Measurements from ENCODE around the gene DFFA. TPM values are rescaled to one million over a fixed set of nuclear protein-coding genes. Genes with fewer than 3 reads are reported as not detected.

DFFA gene
- total RNA-seq, 1 donor from 2014 or later: 39.0 TPM

GRCh38 chr1:10504249-10504648, 31.9 kb upstream of the DFFA start:
- peaks cover 20% of the 10 kb centered on the region for H3K4me1 Mint-ChIP-seq
- ChIA-PET CTCF (interaction anchor here (0.8 to 2.3 kb wide), 4 partner anchors 9 to 405 kb away, joined by 3 to 7 read pairs (median 4); no protein-coding TSS in a partner anchor), POLR2A (no interaction called here)
- H3K4me3 Mint-ChIP-seq: no peak overlapping the region
- no peaks in the 10 kb centered on the region for H3K9me3 Mint-ChIP-seq
- DNase-seq (no peak), ATAC-seq (ENCODE audit: low read depth) (no peak)
- no peak overlapping the region for H3K27ac Mint-ChIP-seq
- intact Hi-C loops (cut with micrococcal nuclease): no loop called here
- H3K36me3 Mint-ChIP-seq (ENCODE audit: low read depth): peaks cover 2% of the 10 kb centered on the region
- TF ChIP-seq, protein P1, sequence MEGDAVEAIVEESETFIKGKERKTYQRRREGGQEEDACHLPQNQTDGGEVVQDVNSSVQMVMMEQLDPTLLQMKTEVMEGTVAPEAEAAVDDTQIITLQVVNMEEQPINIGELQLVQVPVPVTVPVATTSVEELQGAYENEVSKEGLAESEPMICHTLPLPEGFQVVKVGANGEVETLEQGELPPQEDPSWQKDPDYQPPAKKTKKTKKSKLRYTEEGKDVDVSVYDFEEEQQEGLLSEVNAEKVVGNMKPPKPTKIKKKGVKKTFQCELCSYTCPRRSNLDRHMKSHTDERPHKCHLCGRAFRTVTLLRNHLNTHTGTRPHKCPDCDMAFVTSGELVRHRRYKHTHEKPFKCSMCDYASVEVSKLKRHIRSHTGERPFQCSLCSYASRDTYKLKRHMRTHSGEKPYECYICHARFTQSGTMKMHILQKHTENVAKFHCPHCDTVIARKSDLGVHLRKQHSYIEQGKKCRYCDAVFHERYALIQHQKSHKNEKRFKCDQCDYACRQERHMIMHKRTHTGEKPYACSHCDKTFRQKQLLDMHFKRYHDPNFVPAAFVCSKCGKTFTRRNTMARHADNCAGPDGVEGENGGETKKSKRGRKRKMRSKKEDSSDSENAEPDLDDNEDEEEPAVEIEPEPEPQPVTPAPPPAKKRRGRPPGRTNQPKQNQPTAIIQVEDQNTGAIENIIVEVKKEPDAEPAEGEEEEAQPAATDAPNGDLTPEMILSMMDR (IDR thresholded peaks at IDR 0.05): no peak
- no peaks in the 10 kb centered on the region for H3K27me3 Mint-ChIP-seq

GRCh38 chr1:10502206-10502605, 29.9 kb upstream of the DFFA start:
- peaks cover 6% of the 10 kb centered on the region for H3K4me1 Mint-ChIP-seq
- no peak overlapping the region for H3K27ac Mint-ChIP-seq
- H3K27me3 Mint-ChIP-seq: no peaks in the 10 kb centered on the region
- intact Hi-C loops (cut with micrococcal nuclease): no loop called here
- POLR2A ChIA-PET: interaction anchor here (0.7 kb wide), 1 partner anchor 9 kb away, joined by 5 read pairs; no protein-coding TSS in a partner anchor
- no peak overlapping the region for H3K4me3 Mint-ChIP-seq
- DNase-seq: no peak
- TF ChIP-seq, protein P1 (IDR thresholded peaks at IDR 0.05): no peak
- peaks cover 14% of the 10 kb centered on the region for H3K36me3 Mint-ChIP-seq (ENCODE audit: low read depth)
- CTCF ChIA-PET: interaction anchor here (2.3 kb wide), 1 partner anchor 8 kb away, joined by 7 read pairs; no protein-coding TSS in a partner anchor
- H3K9me3 Mint-ChIP-seq: no peaks in the 10 kb centered on the region
- ATAC-seq (ENCODE audit: low read depth): no peak

- Mint-ChIP-seq H3K27me3 (no peaks in the 10 kb centered on the region), H3K9me3 (no peaks in the 10 kb centered on the region), H3K4me3 (no peak overlapping the region), H3K27ac (no peak overlapping the region), H3K36me3 (ENCODE audit: low read depth) (peaks cover 20% of the 10 kb centered on the region), H3K4me1 (peaks cover 24% of the 10 kb centered on the region)
- CTCF ChIA-PET: interaction anchor here (3.1 kb wide), 1 partner anchor 9 kb away, joined by 14 read pairs; no protein-coding TSS in a partner anchor
- POLR2A ChIA-PET: no interaction called here
- no peak for ATAC-seq (ENCODE audit: low read depth)
- no peak for DNase-seq
- TF ChIP-seq, protein P1 (IDR thresholded peaks at IDR 0.05): no peak
- intact Hi-C loops (cut with micrococcal nuclease): no loop called here
These were observed 25.9 kb upstream of the DFFA start for GRCh38 chr1:10498231-10498630.

DNA sequence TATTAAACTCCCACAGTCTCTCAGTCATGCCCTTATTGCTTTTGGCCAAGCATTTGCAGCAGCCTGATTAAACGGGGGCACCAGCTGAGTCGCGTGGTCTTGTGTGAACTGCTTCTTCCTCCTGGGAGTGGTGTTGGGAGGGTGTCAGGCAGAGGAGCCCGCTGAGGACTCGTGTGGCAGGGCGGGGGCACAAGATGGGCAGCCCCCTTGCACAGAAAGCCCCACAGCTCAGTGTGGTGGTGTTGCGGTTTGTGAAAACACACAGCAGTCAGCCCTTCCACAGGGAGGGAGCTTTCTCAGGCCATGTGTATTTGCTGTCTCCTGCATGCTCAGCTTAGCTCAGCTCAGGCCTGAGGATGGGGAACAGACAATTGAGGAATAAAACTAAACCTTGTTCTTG, 24.8 kb upstream of the DFFA start:
- CTCF ChIA-PET: interaction anchor here (3.1 kb wide), 1 partner anchor 10 kb away, joined by 14 read pairs; no protein-coding TSS in a partner anchor
- H3K9me3 Mint-ChIP-seq: no peaks in the 10 kb centered on the region
- DNase-seq: no peak
- peaks cover 20% of the 10 kb centered on the region for H3K36me3 Mint-ChIP-seq (ENCODE audit: low read depth)
- peaks cover 22% of the 10 kb centered on the region for H3K4me1 Mint-ChIP-seq
- POLR2A ChIA-PET: interaction anchor here (0.6 kb wide), 1 partner anchor 463 kb away, joined by 4 read pairs; no protein-coding TSS in a partner anchor
- intact Hi-C loops (cut with micrococcal nuclease): no loop called here
- TF ChIP-seq, protein P1 (IDR thresholded peaks at IDR 0.05): no peak
- no peaks in the 10 kb centered on the region for H3K27me3 Mint-ChIP-seq
- H3K4me3 Mint-ChIP-seq: no peak overlapping the region
- ATAC-seq (ENCODE audit: low read depth): no peak
- H3K27ac Mint-ChIP-seq: no peak overlapping the region

DNA sequence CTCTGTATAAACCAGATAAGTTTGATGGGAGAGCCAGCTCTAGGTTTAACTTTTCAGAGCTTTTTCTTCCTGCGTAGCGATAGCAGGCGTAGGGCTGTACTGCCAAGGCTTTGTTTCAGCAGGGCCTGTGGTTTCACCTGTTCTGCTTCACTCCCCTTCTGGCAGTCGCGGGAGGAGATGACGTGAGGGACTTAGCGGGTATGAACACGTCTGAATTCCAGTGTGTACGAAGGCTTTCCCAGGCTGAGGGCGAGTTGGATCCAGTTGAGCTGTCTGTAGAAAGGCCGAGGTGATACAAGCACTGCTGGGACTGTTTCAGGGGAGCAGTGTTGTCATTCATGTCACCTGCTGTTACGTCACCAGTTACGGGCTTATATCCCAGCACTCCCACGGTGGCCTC, 23.6 kb upstream of the DFFA start:
- TF ChIP-seq, protein P1 (IDR thresholded peaks at IDR 0.05): no peak
- H3K4me3 Mint-ChIP-seq: no peak overlapping the region
- ATAC-seq (ENCODE audit: low read depth): no peak

More for the DNA sequence above, 23.6 kb upstream of the DFFA start:
- intact Hi-C loops (cut with micrococcal nuclease): loop anchor here (1.0 kb wide), 7 partner anchors 11 to 465 kb away; partner anchors contain the start of gene DFFA
- ChIA-PET CTCF (interaction anchor here (1.4 to 4.8 kb wide), 5 partner anchors 12 to 86 kb away, joined by 4 to 57 read pairs (median 6); partner anchors contain the start of gene CENPS), POLR2A (interaction anchor here (1.3 to 2.3 kb wide), 2 partner anchors 11 to 66 kb away, joined by 4 to 6 read pairs; partner anchors contain the start of gene CENPS)
- H3K9me3 Mint-ChIP-seq: no peaks in the 10 kb centered on the region
- H3K4me1 Mint-ChIP-seq: peaks cover 21% of the 10 kb centered on the region
- H3K27ac Mint-ChIP-seq: peak overlapping the region; percentile 91
- DNase-seq: no peak
- H3K27me3 Mint-ChIP-seq: no peaks in the 10 kb centered on the region
- peaks cover 20% of the 10 kb centered on the region for H3K36me3 Mint-ChIP-seq (ENCODE audit: low read depth)

Measured in activated B cell treated with CpG ODN at 0.5 μM for 24 hours (primary cell).